Ureter (tissue), 1 donor: Measurements from ENCODE around the gene RGS13. TPM values are rescaled to one million over a fixed set of nuclear protein-coding genes. Genes with fewer than 3 reads are reported as not detected.

Experiments
- DNase-seq: peaks from one replicate; pipeline ENCODE4 v3.0.0-alpha.2; 2020; ENCODE audit warnings: low spot score
- total RNA-seq: library from RNA; stranded (reverse); gene quantifications from one replicate; pipeline ENCODE4 v1.2.4, GENCODE V29; 2023
- donor health status: DM: yes; HTN: yes; CAD: no.

RGS13 gene
- total RNA-seq, 1 donor from 2014 or later, result 0.62 TPM

GRCh38 chr1:192626366-192627179, 9.4 kb upstream of the RGS13 start:
- DNase-seq, result no peak

- DNase-seq, result no peak
Measured at GRCh38 chr1:192627901-192628300, 8.0 kb upstream of the RGS13 start.

DNA sequence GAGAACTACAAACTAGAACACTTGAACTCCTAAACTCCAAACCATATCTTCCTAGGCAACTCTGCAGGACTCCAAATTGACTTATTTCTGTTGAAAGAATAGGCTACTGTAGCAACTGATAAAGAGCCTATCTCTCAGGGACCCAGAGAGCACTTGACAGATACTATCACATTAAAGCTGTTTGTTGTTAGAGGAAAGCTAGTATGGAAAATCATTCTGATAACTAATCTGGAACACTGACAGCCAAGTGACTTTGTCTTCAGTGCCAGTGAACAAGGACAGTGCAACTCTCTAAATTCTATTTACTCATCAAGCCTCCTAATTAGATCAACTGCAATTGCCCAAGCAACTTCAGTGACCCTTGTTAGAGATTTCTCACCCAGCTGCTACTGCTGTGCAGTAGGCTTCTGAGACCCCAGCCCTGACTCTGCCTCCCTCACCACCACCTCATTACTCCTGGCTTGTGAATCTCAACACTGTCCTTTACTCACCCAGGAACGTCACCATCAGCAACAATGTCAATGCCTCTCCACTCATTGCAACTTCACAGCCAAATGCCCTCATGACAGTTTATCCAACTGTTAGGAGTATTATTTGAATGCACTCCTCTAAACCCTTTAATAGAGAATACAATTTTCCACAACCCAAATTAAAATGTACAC, 7.4 kb upstream of the RGS13 start:
- no peak for DNase-seq

DNA sequence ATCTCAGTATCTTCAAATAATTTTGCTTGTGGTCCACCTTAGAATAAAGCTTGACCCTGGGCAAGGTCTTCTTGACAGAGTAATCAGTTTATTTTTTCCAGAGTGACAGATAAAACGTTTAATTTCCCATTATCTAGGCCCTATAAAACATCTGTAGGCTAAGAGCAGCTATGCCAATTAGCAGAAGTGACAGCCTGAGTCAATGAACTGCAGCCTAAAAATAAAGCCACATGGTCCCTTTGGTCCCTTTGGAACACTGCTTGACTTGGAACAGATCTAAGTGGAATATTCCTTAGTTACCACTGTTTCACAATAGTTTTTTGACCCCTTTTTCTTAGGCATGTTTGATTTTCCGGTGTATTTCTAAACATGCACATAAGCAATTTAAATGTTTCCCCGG, 6.3 kb upstream of the RGS13 start:
- no peak for DNase-seq

- DNase-seq, result no peak
Measured at GRCh38 chr1:192630521-192631287, 5.2 kb upstream of the RGS13 start.

- DNase-seq, result no peak
Measured at GRCh38 chr1:192631749-192632148, 4.2 kb upstream of the RGS13 start.

DNA sequence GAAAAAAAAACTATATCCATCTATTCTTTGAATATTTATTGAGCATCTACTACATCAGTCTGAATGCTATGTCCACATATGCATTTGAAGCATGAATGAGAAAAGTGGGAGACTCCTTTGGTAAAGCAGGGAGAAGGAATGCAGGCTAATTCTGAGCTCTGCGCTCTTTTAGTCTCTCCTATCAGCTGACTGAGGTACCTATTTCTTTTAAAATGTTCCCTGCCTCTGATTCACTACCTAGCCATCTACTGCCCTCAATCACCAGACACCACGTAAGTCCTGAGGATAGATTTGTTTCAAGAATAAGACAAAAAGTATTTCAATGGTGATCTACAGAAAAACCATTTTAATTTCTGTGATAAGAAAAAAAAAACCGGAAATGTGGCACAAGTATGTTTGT, 3.8 kb upstream of the RGS13 start:
- no peak for DNase-seq

GRCh38 chr1:192632641-192633532, 3.1 kb upstream of the RGS13 start:
- no peak for DNase-seq

DNA sequence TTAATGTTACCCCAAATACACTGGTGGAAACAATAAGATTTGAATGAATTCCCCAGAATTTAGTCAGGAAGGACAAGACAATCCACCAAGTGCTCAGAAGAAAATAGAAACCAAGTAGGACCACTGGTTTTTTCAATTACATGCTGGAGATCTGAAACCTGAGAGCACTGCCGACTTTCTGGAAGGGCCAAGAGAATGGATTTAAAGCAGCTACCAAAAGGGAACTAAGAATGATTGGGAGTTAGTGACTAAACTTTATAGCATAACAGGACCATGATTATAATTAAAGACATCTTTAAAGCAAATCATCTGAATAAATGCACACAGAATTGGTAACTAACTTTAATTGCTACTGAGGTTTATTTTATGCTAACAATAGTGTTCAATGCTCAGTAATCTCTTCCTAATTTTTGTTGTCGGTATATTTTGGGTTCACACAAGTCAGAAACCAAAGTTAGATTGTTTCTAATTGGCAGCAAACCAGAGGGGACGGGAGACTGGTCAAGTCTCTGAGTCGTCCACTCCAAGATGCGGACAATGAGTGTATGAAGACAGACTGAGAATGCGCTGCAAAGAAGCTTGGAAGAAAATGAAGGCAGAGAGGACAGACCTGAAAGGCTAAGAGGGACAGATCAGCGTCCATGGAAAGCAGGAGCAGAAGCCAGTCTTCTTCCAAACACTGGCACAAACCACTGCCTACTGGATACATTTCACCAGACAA, 2.3 kb upstream of the RGS13 start:
- DNase-seq, result no peak

DNA sequence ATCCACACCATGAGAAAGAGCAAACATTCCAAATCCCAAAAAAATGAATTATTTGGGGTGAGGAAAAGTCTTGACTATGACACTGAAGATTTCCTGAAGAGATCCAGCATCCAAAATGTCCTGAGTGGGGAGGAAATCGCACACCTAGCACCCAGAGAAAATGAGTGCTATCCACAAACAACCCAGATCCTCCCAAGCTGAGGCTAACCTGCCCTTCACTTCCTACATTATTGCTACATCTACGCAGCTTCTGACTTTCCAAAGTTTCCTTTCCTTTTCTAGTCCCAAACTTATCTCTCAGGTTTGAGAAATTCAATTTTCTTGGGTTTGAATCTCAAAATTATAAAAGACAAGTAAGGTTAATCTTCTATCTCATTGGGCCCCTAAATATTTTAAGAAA, 906 bp upstream of the RGS13 start:
- no peak for DNase-seq

DNA sequence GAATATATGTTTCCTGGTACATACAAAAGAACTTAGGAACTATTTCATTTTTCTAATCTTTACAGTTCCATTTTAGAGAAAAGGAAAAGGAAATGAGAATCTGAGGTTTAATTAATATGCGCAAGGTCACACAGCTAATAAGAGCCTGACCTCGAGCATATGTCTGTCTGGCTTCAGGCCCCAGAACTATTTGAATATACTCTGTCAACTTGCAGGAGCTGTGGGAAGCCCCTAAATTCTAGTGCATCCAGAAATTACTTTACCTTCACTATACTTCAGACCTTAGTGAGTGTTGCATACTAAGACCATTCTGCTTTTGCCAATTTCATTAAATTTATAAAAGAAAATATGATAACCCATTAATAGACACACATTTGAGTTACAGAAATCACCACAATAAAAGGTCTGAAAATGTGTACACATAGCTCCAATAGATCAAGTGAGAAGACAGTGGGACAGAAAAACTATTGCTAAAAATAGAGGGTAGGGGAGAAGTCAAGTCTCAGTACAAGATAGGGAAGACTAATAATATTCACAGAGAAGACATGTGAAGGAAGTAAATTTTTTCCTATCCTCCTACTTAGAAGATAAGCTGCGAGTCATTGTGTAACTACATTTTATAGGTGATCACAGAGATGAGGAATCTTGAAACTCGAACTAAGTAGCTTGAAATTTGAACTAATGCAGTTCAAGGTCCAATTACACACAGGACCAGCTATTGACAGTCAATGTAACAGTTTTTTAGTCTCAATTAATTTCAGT, 3.8 kb downstream of the RGS13 start:
- no peak for DNase-seq

DNA sequence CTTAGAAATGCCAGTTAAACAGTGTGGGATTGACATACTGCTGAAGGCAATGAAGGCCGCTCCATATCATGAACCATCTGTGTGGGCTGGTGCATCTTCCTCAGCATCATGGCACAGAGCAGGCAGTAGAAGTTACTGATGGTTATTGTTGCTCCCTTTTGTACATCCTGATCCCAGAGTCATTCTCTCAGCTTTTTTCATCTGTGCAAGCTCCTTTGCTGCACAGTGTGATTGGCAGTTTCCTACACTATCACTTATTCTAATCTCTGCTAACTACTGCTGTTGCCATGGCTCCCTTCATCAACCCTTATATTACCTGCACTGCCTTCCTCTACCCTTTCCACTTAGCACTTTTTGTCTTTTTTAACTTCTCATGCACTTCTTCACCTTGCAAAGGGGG, 16.2 kb downstream of the RGS13 start:
- DNase-seq, result no peak

- no peak for DNase-seq
Measured at GRCh38 chr1:192654120-192654519, 18.2 kb downstream of the RGS13 start.

- no peak for DNase-seq
Measured at GRCh38 chr1:192654591-192655251, 18.8 kb downstream of the RGS13 start.

GRCh38 chr1:192657760-192658159, 21.8 kb downstream of the RGS13 start:
- DNase-seq, result no peak

GRCh38 chr1:192658255-192658654, 22.3 kb downstream of the RGS13 start:
- no peak for DNase-seq

GRCh38 chr1:192660613-192661012, 24.7 kb downstream of the RGS13 start:
- DNase-seq, result no peak

GRCh38 chr1:192668409-192668983, 32.5 kb downstream of the RGS13 start:
- DNase-seq, result no peak

DNA sequence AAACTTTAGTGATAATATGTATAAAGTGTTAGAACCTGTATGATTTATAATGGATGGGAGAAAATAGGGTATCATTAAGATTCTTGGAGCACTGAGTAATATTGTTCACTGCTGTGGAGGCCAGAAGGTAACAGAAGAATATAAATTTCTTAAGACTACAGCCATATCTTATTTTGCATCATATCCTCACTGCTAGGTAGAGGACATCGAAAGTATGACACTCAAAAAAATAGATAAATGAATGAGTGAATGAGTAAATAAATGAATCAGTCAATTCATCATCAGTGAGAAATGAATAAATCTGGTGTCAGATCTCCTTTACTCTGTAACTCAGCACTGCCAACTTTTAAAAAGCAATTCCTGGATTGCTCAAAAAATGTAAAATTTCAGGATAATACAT, 33.2 kb downstream of the RGS13 start:
- no peak for DNase-seq
